DMS53 treated with DMSO at 0.1 percent for 48 hours (cell line): ENCODE data around the gene PTPRC.
A peak's percentile ranks its signal among the peaks of the same experiment; 100 is the strongest.
"Not testable (repeated sequence)": the region's sequence is repeated elsewhere in the genome, so short reads cannot be mapped to it uniquely, and the experiment has no call there.

ENCODE experiments used
- DNase-seq: peaks from one replicate; lab custom pipeline; 2025; ENCODE audit not compliant: unreplicated experiment; lab: John Stamatoyannopoulos, UW

Gene PTPRC, protein sequence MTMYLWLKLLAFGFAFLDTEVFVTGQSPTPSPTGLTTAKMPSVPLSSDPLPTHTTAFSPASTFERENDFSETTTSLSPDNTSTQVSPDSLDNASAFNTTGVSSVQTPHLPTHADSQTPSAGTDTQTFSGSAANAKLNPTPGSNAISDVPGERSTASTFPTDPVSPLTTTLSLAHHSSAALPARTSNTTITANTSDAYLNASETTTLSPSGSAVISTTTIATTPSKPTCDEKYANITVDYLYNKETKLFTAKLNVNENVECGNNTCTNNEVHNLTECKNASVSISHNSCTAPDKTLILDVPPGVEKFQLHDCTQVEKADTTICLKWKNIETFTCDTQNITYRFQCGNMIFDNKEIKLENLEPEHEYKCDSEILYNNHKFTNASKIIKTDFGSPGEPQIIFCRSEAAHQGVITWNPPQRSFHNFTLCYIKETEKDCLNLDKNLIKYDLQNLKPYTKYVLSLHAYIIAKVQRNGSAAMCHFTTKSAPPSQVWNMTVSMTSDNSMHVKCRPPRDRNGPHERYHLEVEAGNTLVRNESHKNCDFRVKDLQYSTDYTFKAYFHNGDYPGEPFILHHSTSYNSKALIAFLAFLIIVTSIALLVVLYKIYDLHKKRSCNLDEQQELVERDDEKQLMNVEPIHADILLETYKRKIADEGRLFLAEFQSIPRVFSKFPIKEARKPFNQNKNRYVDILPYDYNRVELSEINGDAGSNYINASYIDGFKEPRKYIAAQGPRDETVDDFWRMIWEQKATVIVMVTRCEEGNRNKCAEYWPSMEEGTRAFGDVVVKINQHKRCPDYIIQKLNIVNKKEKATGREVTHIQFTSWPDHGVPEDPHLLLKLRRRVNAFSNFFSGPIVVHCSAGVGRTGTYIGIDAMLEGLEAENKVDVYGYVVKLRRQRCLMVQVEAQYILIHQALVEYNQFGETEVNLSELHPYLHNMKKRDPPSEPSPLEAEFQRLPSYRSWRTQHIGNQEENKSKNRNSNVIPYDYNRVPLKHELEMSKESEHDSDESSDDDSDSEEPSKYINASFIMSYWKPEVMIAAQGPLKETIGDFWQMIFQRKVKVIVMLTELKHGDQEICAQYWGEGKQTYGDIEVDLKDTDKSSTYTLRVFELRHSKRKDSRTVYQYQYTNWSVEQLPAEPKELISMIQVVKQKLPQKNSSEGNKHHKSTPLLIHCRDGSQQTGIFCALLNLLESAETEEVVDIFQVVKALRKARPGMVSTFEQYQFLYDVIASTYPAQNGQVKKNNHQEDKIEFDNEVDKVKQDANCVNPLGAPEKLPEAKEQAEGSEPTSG (N-terminal part only)

DNA sequence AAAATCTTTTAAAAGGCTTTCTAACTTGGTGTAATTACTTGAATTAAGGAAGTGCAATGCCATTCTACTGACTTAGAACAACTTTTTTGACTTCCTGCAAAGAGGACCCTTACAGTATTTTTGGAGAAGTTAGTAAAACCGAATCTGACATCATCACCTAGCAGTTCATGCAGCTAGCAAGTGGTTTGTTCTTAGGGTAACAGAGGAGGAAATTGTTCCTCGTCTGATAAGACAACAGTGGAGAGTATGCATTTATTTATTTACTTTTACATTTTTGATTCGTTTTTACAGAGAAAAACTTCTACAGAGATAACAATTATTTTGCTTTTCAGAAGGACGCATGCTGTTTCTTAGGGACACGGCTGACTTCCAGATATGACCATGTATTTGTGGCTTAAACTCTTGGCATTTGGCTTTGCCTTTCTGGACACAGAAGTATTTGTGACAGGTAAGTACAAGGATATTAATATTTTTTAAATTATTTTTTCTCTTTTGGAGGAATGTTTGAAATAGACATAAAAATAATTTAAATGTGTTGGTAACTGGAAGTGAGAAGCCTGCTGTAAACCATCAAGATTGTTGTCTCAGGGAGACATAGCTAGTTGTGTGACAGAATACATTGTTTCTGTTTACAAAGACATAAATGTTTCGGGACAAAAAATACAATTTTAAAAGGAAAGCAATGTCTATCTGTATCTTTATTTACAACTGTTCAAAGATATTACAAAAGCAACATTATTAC is at the start of gene PTPRC:
Gene PTPRC (plus strand): TSS at position 147 of the 742 bp plus-strand sequence. CDS start 229 bp downstream, at position 376.
- no peak for DNase-seq

DNA sequence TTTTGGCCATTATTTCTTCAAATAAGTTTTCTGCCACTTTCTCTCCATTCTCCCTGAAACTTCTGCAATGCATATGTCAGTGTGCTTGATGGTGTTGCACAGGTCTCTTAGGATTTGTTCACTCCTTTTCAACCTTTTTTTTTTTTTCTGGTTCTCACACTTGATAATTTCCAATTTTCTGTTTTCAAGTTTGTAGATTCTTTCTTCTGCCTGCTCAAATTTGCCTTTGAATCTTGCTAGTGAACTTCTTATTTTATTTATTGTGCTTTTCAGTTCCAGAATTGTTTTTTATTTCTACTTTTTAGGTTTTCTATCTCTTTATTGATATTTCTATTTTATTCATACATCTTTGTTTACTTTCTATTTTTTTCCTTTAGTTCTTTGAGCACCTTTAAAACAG is 48.4 kb upstream of the PTPRC start:
- DNase-seq, result no peak

DNA sequence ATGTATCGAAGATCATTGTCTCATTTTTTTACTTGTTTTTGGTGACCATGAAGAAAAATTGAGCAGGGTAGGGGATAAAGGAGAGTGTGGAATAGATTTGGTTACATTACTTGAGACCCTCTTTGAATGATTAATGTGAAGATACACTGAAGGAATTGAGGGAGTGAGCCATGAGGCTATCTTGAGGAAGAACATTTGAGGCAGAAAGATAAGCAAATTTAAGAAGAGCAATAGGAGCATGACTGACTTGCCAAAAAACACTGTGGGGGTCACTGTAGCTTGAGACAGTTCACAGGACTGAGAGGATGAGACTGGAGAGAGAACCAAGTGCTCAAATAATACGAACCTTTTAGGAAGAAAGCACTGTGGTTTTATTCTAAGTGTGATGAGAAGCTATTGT is 43.1 kb upstream of the PTPRC start:
- DNase-seq, result no peak

DNA sequence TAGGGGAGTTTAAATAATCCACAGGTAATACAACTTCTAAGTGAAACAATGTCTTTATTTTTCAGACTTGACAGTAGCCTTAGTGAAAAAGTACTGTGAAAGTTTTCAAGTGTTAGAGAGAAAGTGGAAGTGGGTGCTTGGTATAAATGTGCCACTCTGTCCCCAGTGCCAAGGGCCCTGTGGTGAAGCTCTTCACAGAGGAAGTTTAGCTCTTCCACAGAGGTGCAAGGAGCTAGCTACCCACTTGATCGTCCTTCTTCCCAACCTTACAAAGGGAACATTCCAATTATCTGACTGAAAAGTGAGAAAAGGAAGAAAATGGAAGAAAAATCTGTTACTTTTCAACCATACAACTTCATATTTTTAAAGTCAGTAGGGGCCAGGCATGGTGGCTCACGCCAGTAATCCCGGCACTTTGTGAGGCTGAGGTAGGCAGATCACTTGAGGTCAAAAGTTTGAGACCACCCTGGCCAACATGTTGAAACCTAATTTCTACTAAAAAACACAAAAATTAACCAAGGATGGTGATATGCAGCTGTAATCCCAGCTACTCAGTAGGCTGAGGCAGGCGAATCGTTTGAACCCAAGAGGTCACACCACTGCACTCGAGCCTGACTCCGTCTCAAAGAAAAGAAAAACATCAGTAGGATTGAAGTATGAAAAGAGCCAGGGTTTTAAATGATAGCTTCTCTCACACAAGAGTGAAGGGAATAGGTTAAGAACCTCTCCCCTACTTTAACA is 41.0 kb upstream of the PTPRC start:
- DNase-seq, result no peak

DNA sequence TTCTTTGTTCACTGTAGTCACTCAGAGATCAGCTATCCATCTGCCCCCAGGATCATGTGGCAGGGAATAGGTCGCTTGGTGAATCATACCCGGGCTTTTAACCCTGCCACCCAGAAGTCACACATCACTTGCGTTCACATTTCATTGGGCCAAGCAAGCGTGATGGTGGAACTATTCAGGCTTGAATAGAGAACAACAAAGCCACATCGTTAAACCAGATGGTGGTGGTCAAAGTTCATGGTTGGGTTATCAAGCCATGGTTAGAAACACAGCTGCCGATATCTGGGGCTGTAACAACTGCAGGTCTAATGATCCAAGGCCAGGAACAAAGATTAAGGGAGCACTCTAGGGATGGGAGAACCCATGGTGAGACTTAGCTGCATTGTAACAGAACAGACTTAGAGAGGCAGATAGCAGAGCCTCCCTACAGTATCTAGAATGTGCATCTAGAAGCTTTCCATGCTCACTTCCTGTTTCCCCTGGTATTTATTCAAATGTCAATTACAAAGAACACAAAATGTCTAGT is 40.0 kb upstream of the PTPRC start:
- peak; percentile 92 for DNase-seq

DNA sequence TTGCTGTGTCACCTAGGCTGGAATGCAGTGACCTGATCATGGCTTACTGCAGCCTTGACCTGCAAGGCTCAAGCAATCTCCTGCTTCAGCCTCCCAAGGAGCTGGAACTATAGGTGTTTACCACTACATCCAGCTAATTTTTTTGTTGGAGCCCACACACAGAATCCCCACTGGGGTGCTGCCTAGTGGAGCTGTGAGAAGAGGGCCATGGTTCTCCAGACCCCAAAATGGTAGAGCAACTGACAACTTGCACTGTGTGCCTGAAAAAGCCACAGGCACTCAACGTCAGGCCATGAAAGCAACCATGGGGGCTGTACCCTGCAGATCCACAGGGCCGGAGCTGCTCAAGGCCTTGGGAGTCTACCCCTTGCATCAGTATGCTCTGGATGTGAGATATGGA is 39.1 kb upstream of the PTPRC start:
- no peak for DNase-seq

DNA sequence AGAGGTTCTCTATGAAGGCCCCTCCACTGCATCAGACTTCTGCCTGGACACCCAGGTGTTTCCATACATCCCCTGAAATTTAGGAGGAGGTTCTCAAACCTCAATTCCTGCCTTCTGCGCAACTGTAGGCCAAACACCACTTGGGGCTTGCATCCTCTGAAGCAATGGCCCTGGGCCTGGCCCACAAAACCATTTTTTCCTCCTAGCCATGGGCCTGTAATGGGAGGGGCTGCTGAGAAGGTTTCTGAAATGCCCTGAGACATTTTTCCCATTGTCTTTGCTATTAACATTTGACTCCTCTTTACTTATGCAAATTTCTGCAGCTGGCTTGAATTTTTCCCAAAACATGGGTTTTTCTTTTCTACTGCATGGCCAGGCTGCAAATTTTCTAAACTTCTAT is 37.9 kb upstream of the PTPRC start:
- DNase-seq, result no peak

DNA sequence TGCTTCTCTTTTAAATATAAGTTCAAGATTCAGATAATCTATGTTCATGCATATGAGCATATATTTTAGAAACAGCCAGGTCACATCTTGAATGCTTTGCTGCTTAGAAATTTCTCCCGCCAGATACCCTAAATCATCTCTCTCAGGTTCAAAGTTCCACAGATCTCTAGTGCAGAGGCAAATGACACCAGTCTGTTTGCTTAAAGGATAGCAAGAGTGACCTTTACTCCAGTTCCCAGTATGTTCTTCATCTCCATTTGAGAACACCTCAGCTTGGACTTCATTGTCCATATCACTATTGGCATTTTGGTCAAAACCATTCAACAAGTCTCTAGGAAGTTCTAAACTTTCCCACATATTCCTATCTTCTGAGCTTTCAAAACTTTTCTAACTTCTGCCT is 37.5 kb upstream of the PTPRC start:
- not testable (repeated sequence) for DNase-seq

DNA sequence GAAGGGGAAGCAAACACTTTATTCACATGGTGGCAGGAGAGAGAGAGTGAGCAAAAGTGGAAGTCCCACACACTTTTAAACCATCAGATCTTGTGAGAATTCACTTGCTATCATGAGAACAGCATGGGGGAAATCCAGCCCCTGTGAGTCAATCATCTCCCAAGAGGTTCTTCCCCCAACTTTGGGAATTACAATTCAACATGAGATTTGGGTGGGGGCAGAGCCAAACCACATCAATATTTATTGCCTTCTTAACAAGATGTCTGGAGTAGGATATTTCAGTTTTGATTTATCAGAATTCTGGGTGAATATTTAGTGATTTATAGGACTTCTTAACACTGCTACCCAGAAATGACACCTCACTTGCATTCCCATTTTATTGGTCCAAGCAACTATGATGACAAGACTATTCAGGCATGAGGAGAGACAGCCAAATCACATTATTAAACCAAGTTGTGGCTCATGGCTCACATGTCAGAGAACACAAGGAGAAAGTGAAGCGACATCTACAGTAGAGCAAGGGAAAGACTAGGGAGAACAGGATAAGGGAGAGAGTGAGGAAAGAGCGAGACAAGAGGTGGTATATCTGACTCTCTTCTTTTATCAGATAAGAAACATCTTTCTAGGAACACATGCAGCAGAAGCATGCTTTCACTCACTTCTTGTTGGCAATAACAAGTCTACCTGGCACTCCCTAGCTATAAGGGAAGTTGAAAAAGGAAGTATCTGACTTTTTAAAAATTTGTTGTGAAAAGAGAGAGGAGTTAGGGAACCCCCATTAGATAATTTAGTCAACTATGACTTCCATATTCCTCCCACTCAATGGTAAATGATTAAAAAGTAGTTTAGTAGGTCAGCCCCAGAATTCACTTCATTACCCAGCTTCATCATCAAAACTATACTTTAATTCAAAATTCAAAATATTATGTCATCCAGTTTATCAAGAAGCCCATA is 36.6 kb upstream of the PTPRC start:
- no peak for DNase-seq

DNA sequence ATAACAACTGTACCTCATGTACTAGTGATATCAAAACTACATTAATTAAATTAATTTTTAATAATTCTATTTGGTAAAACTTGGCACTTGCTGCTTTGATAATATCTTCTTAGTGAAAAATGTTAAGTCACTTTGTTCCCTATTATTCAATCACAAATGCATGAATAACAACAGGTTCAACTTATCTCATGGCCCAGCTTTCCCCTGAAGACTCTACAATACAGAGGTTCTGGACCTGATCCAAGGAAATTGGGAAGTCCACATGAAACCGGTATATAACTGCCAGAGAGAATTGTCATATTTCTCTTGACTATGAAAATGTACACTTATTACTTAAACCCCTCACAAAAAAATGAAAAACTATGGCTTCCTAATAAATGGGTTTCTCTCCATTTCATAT is 33.9 kb upstream of the PTPRC start:
- DNase-seq, result no peak

DNA sequence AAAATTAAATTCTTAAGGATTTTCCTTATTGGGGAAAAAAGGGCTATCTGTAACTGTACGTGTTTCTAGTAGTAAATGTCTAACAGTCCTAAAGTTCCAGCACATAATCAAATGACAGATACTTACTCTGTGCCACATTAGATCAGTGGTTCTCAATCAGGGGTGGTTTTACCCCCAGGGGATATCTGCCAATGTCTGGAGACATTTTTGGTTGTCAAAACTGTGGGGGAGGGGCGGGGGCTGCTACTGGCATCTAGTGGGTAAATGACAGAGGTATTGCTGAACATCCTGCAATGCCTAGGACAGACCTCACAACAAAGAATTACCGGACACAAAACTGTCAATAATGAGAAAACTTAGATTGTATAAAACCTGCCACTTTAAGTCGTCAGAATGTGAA is 33.4 kb upstream of the PTPRC start:
- no peak for DNase-seq

DNA sequence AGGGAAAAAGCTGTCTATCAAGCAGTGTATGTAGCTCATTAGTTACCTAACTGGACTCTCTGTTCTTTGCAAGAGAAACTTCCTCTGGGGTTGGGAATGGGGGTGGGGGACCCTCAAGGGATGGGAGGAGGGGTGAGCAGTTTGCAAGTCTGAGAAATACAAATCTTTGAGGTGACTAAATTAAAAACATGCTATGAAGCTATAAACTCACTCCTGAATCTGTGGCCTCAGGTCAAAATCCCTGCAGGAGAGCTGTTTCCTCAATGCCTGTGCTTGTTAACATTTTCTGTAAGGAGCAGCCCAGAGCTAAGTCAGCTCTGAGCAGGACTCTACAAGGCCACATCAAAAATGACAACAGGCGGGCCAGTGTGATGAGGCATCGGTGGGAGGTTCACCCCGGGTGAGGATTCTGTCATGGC is 32.8 kb upstream of the PTPRC start:
- DNase-seq, result no peak

DNA sequence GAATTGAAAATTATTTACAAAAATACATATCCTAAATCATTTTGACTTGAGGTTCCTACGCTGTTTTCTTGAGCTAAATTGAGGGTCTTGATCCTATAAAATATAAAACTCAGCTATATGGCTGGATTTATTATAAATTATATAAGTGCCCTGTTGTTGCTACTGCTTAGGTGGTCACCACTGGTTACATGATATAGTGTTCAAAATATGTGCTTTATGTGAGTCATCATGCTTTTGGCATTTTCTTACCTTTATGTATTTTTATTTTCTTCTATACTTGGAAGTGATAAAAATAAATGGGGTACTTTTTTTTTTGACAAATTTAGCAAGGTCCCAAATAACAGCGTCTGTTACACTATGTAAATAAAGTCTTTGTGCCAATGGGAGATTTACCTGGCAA is 31.1 kb upstream of the PTPRC start:
- no peak for DNase-seq

DNA sequence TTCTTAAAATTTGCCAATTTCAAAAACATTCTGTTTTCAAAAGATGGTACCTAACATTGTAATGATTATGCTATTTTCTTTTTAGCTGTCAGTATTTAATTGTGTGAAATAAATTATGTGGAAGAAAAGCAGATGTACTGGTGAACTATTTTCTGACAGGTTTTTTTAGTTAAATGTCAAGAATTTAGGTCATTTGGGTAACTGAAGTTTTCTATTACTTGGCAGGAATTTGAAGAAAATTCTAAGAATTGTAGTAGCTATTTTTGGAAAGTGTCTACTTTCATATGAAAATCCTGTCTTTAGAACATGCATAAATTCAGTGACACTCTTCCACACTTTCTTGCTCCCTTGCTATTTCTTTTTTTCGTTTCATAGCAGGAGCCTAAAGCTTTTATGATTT is 28.5 kb upstream of the PTPRC start:
- DNase-seq, result no peak

DNA sequence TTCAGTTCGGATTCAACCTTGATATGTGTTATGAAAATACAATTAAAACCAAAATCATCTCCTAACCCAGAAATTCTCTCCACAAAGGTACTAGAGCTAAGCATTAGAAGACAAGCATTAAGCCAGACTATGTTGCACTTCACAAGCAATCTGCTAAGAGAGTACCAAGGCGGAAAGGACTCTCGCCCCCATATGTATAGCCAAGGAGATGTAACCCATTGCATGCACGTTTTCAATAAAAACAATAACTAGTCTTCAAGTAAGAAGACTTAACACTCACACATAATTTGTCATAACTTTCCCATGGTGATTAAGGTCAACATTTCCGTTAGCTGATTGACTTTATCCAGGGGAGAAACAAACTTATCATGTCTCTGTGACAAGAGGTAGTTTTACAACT is 27.6 kb upstream of the PTPRC start:
- DNase-seq, result no peak

DNA sequence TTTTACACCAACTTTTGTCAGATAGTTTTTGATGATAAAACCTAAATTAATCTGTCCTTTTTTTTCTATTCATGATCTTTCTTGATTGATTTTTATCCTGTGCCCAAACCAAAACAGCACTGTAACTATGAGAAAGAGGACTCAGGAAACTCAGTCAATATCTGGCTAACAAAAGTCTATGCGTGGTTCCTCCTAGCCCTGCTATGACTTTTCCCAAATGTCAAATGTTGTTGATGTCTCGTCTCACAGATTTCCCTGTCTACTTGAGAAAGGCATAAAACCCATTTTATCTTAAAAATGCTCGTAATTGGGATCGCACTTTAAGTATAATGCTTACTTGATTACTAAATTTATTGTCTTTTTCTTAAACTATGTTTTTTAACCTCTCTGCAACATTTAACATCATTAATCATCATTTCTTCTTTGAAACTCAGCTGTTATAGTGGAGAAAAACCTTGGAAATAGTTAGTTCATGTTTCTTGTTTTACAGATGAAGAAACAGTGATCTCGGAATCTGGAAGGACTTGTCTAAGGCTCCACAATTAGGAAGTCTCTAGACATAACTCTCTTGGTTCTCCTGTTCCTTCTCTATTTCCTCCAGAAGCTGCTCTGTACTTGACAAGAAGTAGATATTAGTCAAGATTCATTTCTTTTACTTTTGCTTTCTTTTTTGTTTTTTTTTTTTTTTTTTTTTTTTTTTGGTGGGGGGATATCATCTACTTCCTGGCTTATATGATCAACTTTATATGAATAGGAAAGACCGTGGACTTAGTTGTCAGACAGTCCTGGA is 26.2 kb upstream of the PTPRC start:
- no peak for DNase-seq

DNA sequence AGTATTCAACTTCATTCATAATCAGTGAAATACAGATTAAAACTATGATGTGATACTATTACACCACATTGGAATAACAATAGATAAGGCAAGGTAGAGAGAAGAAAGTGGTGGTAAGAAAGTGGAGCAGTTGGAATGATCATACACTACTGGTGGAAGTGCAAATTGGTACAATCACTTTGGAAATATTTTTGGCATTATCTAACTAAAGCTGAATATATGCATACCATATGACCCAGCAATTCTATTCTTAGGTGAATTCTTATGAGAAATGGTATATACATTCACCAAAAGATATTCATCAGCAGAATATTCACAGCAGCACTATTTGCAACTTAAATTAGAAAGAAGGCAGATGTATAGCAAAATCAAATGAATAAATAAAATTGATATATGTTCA is 21.4 kb upstream of the PTPRC start:
- DNase-seq, result no peak
